Fibroblast of the aortic adventitia (primary cell): ENCODE results near the gene SPIN1. TPM values are rescaled to one million over a fixed set of nuclear protein-coding genes. Genes with fewer than 3 reads are reported as not detected.
"Not testable (repeated sequence)": the region's sequence is repeated elsewhere in the genome, so short reads cannot be mapped to it uniquely, and the experiment has no call there.

Experiments used
- DNase-seq: peaks from one replicate; pipeline ENCODE4 v3.0.0-alpha.2; 2010; ENCODE audit warnings: low read depth
- H3K4me3 ChIP-seq: 2 replicates; pipeline ENCODE4 v1.5.1; 2011; ENCODE audit warnings: low read depth, mild to moderate bottlenecking, control low read depth, low read length, moderate library complexity
- CTCF ChIP-seq: IDR thresholded peaks from 2 replicates; pipeline ENCODE4 v1.5.1; 2011; ENCODE audit warnings: mild to moderate bottlenecking, low read length, control low read depth, inconsistent platforms; ENCODE audit not compliant: insufficient read depth
- total RNA-seq: library from RNA; depleted of rRNA; stranded (reverse); fragments of >200 nt; gene quantifications from 2 replicates; pipeline ENCODE4 v1.2.3, GENCODE V29; 2012; ENCODE audit warnings: low replicate concordance

Gene SPIN1
- total RNA-seq, 1 donor = 135 TPM

DNA sequence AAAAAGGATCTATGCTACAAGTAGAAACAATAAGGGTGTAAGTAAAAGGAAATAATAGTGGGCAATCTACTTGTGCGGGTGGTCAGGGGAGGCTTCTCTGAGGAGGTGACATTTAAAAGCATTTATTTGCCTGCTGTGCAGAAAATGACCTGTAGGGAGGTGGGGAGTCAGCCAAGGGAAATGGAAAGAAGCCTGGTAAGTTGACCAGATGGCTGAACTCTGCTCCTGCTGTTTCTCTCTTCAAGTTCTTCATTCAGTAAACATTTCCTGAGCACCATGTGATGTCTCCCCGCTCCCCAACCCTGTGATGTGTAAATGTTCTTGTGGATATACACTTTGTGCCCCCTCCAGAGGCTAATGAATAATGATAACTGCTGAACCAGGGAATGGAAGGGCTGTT, 9.9 kb upstream of the SPIN1 start:
- DNase-seq = no peak
- H3K4me3 ChIP-seq = no peak overlapping the region
- peak; percentile 15 for TF ChIP-seq CTCF

DNA sequence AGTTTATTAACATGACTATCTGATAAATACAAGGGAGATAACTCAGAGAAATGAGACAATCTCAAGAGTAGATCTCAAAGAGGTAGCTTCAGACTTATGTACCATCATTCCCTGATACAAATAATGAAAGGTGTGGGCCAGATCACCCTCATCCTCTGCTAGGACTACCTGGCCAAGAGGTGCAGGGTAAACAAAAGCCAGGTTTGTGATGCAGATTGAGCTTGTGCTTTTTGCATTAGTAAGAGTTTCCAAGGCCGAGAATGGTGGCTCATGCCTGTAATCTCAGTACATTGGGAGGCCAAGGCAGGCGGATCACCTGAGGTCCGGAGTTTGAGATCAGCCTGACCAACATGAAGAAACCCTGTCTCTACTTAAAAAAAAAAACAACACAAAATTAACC, 8.9 kb upstream of the SPIN1 start:
- no peak overlapping the region for H3K4me3 ChIP-seq
- DNase-seq = no peak
- TF ChIP-seq CTCF = no peak

DNA sequence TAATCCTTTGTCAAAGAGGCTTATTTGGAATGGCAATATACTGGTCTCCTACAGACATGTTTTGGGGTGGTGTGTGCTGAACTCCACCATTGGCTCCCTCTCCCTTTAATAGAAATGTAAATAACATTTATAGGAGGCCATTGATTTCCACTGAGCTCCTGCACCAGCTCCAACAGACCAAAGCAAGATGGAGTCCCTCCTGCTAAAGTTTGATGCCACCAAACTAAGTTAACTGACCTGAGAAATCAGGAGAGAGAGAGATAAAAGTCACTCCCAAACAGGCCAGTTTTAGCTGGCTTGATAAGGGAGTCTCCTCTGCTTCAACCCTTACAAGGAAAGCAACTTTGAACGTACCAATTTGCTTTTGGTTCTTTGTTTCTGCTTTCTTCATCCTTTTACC, 8.1 kb upstream of the SPIN1 start:
- DNase-seq = no peak
- no peak for TF ChIP-seq CTCF
- no peak overlapping the region for H3K4me3 ChIP-seq

- DNase-seq, H3K4me3 ChIP-seq: not testable (repeated sequence)
These were observed 6.9 kb upstream of the SPIN1 start for GRCh38 chr9:88381322-88381721.

DNA sequence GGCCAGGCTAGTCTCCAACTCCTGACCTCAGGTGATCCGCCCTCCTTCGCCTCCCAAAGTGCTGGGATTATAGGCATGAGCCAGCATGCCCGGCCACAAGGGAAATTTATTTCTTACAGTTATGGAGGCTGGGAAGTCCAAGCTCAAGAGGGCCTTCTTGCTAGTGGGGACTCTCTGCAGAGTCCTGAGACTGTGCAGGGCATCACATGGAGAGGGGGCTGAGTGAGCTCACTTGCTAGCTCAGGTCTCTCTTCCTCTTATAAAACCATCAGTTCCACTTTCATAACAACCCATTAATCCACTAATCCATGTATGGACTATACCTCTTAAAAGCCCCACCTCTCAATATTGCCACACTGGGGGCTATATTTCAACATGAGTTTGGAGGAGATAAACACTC, 5.1 kb upstream of the SPIN1 start:
- no peak for DNase-seq
- no peak overlapping the region for H3K4me3 ChIP-seq
- TF ChIP-seq CTCF = no peak

DNA sequence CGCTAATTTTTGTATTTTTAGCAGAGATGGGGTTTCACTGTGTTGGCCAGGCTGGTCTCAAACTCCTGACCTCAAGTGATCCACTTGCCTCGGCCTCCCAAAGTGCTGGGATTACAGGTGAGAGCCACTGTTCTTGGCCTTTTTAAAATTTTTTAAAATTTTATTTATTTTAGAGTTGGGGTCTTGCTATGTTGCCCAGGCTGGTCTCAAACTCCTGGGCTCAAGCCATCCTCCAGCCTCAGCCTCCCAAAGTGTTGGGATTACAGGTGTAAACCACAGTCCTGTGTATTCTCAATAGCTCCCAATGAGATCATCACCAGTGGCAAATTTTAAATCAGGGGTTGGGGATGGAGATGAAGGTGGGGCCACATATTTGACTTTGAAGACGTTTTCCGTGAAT, 2.1 kb upstream of the SPIN1 start:
- not testable (repeated sequence) for H3K4me3 ChIP-seq, DNase-seq

DNA sequence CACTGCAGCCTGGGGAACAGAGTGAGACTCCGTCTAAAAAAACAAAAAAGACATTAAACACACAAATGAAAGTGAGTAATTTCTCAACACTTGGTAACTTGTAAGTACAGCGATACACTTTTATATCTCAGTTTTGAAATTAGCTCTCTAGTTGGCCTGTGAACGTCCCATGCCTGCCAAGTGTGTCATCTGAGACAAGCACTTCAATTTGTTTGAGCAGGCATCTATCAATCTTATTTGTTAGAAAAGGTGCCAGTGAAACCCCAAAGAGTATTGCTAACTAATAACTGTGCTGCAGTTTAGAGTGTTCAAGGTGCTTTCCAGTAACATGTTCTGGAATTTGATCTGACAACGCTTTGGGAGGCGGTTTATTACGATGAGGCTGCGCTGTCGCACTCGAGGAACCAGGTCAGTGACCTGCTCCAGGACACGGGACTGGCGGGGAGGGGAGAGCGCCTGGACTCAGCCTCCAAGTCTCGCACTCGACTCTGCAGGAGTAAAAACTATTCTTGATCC, 1.1 kb upstream of the SPIN1 start:
- no peak for TF ChIP-seq CTCF
- H3K4me3 ChIP-seq = peak overlapping the region; percentile 97
- no peak for DNase-seq

GRCh38 chr9:88387552-88388202, 567 bp upstream of the SPIN1 start:
- TF ChIP-seq CTCF = no peak
- peak; percentile 62 for DNase-seq
- peak overlapping the region; percentile 97 for H3K4me3 ChIP-seq
